ENCODE measurements around the gene GPR75.
"Not testable (repeated sequence)": the region's sequence is repeated elsewhere in the genome, so short reads cannot be mapped to it uniquely, and the experiment has no call there.

The GPR75 gene

GRCh38 chr2:53851052-53851757 lies 8.6 kb downstream of the GPR75 start:
- not testable (repeated sequence) for DNase-seq

GRCh38 chr2:53848062-53848461 lies 11.7 kb downstream of the GPR75 start:
- DNase-seq = peak; percentile 33

- DNase-seq = no peak
Measured at GRCh38 chr2:53843595-53843994, 16.2 kb downstream of the GPR75 start.

GRCh38 chr2:53842891-53843290 lies 16.9 kb downstream of the GPR75 start:
- no peak for DNase-seq

- not testable (repeated sequence) for DNase-seq
Measured at GRCh38 chr2:53841651-53842050, 18.1 kb downstream of the GPR75 start.

- no peak for DNase-seq
Measured at GRCh38 chr2:53840580-53840979, 19.2 kb downstream of the GPR75 start.

GRCh38 chr2:53829980-53830290 lies 29.8 kb downstream of the GPR75 start:
- DNase-seq = not testable (repeated sequence)

- DNase-seq = no peak
Measured at GRCh38 chr2:53829273-53829979, 30.3 kb downstream of the GPR75 start.

- no peak for DNase-seq
Measured at GRCh38 chr2:53828331-53828730, 31.4 kb downstream of the GPR75 start.

- no peak for DNase-seq
Measured at GRCh38 chr2:53827398-53828175, 32.2 kb downstream of the GPR75 start.

- no peak for DNase-seq
Measured at GRCh38 chr2:53826587-53827397, 33.0 kb downstream of the GPR75 start.

- no peak for DNase-seq
Measured at GRCh38 chr2:53826030-53826410, 33.7 kb downstream of the GPR75 start.

GRCh38 chr2:53823639-53824038 lies 36.1 kb downstream of the GPR75 start:
- not testable (repeated sequence) for DNase-seq

GRCh38 chr2:53821810-53822209 lies 38.0 kb downstream of the GPR75 start:
- DNase-seq = no peak

GRCh38 chr2:53820711-53821110 lies 39.1 kb downstream of the GPR75 start:
- DNase-seq = no peak

GRCh38 chr2:53820048-53820447 lies 39.7 kb downstream of the GPR75 start:
- DNase-seq = no peak

- no peak for DNase-seq
Measured at GRCh38 chr2:53819634-53820033, 40.1 kb downstream of the GPR75 start.

GRCh38 chr2:53818854-53819435 lies 40.8 kb downstream of the GPR75 start:
- DNase-seq = no peak

- no peak for DNase-seq
Measured at GRCh38 chr2:53813151-53813550, 46.6 kb downstream of the GPR75 start.

GRCh38 chr2:53811601-53812000 lies 48.2 kb downstream of the GPR75 start:
- DNase-seq = no peak

Data from GF-D8 (cell line).